Activated T-cell treated with anti-CD3 and anti-CD28 coated beads for 48 hours (primary cell): Measurements from ENCODE around the gene CES3.

ENCODE experiments used
- DNase-seq: peaks from one replicate; pipeline ENCODE4 v3.0.0-alpha.2; 2020; ENCODE audit warnings: low read depth

Gene CES3, protein sequence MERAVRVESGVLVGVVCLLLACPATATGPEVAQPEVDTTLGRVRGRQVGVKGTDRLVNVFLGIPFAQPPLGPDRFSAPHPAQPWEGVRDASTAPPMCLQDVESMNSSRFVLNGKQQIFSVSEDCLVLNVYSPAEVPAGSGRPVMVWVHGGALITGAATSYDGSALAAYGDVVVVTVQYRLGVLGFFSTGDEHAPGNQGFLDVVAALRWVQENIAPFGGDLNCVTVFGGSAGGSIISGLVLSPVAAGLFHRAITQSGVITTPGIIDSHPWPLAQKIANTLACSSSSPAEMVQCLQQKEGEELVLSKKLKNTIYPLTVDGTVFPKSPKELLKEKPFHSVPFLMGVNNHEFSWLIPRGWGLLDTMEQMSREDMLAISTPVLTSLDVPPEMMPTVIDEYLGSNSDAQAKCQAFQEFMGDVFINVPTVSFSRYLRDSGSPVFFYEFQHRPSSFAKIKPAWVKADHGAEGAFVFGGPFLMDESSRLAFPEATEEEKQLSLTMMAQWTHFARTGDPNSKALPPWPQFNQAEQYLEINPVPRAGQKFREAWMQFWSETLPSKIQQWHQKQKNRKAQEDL

DNA sequence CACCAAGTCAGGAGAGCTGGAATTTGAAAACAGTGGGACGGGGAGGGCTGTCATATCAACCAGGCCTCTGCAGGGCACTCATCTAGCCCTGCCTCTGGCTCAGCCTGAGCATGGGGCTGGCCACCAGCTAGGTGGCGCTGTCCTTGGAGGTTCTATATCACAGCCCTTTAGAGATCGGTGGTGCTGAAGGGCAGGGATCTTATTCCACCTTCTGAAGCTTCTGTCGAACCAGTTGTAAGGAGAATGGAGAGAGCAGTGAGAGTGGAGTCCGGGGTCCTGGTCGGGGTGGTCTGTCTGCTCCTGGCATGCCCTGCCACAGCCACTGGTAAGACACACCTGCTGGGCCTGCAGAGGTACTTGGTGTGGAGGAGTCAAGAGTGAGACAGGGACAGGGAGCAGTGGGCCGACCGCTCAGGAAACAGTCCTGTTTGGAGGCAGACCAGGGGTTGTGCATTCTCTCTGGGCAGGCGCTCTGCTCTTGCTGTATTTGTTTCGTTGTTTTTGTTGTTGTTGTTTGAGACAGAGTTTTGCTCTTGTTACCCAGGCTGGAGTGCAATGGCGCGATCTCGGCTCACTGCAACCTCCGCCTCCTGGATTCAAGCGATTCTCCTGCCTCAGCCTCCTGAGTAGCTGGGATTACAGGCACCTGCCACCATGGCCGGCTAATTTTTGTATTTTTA lies at the start of gene CES3:
TSS of gene CES3 (plus strand) at position 202 of the 680 bp plus-strand sequence. CDS start at position 244, 42 bp downstream.
- DNase-seq = peak; percentile 71

DNA sequence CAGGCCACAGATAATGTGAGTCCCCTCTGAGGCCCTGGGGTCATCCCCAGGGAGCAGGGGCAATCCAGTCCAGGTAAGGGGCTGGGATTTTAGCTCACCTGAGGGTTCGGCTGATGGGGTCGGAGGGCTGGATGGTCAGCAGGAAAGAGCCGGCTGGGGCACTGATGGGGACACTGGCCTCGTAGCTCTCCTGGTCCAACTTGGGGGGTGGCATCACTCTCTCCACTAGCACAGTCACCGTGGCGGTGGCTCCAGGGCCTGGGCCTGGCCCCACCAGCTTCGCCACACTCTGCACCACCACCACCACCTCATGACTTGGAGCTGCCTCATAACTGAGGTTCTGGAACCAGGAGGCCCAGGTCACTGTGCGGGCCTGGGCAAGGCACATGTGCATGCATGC lies 49.3 kb upstream of the CES3 start:
- no peak for DNase-seq

DNA sequence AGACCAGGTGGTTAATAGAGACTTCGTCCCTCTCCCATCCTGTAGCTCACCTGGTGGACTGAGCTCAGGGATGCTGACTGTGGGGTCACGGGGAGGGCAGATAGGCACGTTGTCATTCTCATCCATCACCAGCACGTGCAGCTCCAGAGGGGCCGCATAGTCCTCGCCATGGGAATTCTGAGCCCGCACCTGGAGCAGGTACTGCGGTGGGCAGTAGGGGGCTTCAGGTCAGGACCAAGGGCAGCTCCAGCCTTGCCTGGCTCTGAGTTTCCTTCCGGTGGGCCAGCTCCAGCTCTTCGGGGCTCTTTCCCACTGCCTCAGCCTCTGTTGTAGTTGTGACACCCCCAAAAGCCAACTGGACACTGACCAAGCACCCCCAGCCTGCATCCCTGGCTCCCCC lies 48.0 kb upstream of the CES3 start:
- DNase-seq = no peak

DNA sequence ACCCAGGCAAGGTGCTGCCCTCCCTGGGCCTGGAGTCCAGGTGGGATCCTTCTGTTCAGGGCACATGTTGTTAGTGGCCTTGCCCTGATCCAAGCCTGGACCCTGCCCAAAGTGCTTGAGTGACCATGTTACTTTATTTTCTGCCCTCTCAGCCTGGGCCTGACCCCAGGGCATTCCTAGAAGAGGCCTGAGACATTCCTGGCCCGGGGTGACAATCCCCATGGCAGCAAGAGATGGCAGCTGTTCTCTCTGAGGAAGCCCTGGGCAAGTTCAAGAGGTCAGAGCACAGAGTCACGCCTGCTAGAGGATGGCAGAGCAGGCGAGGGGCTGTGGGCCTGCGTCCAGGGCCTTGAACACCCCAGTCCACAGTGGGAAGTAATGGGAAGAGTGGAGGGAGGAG lies 47.4 kb upstream of the CES3 start:
- no peak for DNase-seq

DNA sequence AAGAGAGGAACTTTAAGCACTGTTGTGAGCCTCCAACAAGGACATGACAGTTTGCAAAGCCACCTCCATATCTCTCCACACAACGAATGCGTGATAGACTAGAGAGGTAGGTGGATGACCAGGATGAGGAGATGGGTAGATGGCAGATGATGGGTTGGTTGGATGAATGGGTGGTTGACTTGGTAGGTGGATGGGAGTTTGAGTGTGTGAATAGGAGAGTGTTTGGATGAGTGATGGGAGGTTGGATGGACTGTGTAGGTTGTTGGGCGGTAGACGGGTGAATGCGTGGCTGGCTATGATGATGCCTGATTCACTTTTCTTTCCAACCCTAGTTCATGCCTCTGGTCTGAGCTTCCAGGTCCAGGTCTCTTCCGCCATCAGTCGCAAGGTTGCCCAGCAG lies 46.5 kb upstream of the CES3 start:
- DNase-seq = no peak

DNA sequence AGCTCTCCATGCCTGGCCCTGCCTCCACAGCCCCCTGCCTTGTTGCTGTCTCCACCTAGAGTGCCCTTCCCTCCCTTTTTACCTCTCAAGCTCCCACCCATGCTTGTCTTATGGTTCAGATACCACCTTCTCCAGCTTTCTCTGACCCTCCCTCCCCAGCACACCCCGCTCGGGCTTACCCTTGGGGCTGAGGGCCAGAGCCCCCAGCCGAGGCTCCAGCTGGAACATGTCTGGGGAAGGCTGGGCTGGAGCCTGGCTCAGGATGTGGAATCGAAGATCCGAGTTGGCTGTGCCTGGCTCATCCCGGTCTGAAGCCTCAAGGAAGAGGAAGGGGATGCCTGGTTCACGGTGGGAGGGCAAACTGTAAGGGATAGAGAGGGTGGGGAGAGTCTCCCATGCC lies 46.0 kb upstream of the CES3 start:
- no peak for DNase-seq

DNA sequence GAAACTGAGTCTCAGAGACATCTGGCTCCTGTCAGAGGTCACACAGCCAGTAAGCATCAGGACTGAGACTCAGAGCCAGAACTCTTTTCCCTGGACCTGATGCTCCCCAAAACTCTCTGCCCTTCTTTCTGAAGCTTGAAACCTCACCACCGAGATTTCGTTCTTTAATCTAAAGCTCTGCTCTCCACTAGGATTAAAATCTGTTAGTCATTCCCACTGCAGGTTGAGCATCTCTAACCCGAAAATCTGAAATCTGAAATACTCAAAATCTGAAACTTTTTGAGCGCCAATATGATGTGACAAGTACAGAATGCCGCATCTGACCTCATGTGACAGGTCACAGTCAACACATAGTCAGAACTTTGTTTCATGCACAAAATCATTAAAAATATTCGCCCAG lies 44.5 kb upstream of the CES3 start:
- DNase-seq = no peak

DNA sequence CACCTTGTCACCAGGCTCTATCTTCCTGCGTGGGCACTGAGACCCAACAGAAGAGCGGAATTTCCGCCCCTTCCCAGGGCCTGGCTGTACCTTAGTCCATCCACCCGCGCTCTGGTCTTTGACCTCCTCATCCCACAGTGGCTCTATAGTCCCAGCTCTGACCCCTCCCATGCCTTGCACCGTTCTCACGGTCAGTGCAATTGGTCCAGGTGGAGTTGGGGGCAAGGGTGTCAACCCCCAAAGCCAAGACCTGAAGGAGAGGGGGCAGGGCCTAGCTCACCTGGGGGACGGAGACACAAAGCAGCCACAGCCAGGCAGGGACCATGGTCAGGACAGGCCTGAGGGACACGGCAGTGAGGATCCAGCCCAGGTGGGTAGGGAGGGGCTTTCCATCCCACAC lies 43.3 kb upstream of the CES3 start:
- DNase-seq = no peak

DNA sequence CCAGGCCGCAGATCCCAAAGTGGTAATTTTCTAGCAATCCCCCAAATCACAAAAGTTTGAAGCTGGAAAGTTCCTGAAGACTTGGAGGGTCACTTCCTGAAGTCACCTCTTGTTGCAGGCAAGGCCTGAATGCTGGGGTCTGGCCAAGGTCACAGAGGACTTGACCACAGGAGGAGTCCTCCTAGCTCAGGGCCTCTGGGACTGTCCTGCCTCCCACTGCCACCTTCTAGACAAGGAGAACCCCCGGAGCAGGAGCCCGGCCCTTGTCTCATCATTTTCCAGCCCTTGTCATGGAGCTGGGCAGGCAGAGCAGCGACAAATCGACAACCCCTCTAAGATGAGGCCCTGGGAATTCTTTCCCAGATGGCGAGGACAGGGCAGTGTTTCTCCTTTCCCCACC lies 42.7 kb upstream of the CES3 start:
- no peak for DNase-seq

DNA sequence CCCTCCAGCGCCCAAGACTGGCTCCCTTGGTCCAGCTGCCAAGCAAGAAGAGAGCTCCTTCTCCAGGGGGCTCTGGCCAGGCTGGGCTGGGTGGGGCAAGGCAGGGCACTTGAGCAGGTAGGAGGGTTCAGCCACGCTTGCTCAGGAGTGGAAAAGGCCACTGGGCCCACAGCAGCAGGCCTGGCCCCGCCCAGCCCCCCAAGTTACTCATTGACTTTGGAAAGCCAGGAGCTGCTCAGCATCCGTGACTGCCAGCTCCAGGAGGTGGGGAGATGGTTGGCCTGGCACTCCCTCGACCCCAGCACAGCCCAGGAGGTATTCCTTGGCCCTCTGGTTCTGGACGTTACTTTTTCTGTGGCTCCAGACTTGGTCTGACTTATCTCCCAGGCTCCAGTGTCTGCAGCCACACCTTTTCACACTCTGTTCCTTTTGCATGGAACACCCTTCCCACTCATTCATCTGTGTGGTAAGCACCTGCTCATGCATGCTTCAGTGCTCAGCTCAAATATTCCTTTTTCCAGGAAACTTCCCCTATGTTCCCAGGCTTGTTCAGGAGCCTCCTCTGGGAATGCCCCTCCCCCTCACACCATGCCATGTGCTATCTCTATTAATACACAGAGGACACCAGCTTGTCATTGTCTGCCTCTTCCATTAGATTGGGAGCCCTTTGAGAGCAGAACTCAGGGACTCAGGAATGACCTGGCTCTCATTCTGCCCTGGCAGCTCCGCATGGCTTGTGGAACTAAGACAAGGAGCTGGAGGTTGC lies 42.1 kb upstream of the CES3 start, which contains the start of gene CDH16:
TSS of gene CDH16 (minus strand) at position 83 of the 766 bp plus-strand sequence. CDS start 820 bp downstream, outside the sequence.
- no peak for DNase-seq

DNA sequence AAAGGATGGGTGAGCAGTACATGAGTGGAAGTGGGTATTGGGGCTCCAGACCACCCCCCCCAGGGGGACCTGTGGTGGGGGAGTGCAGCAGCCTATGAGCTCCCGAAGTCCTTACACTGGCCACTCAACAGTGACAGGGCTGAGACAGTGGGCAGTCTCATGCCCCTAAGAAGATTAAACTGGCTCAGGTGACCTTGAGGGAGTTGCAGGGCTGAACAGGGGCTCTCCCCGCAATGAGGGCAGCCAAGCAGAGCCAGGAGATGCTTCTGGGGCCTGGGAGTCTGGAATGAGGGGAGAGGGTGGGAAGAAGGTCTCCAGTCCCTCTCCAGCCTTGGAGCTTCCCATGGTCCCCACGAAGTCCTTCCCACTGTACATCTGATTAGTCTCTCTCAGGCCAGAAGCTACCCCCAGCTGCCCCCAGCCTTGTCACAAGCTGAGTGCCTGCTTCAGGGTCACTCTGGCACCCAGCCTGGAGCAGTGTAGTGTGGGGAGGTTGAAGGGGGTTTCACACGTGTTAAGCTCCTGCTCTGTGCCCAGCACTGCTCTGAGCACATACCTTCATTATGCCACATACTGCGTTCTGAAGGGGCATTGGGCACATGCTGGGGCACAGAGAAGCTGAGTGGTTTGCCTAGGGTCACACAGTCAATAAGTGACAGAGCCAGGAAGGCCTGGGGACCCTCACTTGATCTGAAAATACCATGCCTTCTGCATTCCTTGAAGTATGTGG lies 41.3 kb upstream of the CES3 start:
- no peak for DNase-seq

DNA sequence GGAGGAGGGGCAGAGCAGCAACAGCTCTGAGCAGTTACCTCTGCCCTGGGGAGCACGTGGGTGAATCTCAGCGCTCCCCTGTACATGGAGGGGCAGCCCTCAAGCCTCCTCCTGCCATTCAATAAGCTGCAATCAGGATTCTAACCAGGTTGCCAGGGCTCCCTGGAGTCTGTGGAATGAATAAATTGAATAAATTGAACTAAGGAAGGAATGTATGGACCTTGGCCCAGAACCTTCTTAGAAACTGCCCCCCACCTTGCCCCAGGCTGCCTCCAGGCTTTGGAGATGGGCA lies 40.8 kb upstream of the CES3 start:
- DNase-seq = no peak

DNA sequence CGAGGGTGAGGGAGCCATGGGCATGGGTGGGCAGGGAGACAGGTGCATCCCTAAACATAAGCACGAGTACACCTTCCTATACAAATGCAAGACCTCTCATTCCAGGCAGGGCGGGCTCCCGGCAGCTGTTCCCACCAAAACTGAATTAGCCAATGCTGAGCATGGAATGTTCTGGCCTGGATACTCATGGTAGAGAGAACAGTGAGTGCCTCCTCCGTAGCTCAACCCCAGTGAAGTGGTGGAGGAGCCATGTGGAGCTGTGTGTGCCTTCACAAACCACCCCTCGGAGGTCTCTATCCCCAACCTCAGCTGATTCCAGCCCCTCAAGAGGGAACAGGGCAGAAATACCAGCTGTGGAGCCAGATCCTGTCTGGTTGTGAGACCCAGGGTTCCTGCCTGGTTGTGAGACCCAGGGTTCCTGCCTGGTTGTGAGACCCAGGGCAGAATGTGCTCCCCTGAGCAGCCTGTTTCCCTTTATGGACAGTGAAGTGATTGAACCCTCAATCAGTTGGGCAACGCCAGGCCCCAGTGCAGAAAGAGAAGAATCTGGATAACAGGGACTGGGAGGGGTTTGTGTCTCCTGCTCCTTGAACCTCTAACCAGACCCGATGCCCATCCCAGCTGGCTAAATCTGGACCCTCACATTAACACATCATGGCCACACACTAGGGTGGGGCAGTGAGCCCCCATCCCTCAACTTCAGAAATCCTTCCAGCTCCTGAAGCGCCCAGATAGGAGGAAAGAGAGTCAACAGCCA lies 40.0 kb upstream of the CES3 start:
- DNase-seq = no peak

DNA sequence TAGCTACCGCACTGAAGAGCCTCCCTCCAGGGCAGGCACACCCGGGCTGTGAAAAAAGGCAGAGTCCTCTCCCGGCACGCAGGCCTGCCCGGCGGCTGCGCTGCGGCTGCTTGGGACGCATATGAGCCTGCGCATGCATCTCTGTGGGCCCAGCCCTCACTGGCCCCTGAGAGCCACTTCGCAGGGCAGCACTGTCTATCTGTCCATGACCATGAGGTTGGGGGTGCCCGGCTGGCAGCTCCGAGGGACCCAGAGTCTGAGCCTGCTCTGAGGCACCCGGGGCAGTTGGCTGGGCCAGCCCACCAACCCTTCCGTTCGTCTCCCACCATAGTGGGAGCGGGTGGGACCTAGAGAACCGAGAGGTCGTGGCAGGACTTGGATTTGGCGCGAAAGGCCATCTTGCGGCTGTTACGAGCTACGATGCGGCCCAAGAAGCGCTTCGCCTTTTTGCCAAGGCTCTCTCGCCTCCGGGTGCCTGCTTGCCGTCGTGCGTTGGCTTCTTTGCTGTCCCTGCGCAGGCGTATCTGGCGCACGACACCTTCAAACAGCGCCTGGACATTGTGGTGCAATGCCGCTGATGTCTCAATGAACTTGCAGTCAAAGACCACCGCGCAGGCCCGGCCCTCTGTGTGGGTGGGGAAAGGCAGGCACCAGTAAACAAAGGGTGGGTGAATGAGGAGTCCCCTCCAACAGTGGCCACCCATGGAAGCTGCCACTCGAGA lies 39.2 kb upstream of the CES3 start:
- DNase-seq = no peak

DNA sequence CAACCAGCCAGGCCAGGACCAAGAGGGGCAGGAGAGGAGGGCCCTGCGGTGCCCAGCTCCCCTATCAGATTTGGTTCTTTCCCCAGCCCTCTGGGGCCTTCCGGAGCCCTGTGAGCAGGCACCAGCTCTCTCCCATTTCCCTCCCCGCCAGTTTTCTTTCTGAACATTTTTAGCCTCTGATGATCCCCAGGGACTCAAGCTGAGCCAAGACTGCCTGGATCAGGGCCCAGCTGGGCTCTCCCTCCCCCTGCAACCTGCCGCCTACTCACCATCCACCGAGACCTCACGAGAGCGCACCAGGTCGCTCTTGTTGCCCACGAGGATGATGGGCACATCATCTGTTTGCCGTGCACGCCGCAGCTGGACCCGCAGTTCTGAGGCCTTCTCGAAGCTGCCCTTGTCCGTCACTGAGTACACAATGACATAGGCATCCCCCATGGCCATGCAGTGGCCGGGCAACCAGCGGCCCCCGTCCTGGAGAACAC lies 37.8 kb upstream of the CES3 start:
- DNase-seq = no peak

DNA sequence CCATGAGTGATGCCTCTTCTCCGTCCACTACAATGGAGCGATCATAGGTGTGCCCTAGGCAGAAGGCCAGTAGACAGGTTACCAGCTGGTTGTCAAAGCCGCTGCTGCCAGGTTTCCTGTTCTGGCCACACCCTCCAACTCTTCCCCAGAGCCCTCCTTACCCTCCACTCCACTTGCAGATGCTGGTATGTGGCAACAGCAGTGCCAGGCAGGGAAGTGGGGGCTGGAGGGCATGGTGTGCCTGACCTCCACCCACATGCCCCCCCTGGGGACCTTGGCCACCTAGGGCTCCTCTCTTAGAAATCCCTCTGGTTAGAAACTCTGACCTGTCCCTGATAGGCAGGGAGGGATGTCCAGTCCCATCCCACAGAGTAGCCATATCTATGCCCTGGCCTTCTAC lies 37.2 kb upstream of the CES3 start:
- no peak for DNase-seq

DNA sequence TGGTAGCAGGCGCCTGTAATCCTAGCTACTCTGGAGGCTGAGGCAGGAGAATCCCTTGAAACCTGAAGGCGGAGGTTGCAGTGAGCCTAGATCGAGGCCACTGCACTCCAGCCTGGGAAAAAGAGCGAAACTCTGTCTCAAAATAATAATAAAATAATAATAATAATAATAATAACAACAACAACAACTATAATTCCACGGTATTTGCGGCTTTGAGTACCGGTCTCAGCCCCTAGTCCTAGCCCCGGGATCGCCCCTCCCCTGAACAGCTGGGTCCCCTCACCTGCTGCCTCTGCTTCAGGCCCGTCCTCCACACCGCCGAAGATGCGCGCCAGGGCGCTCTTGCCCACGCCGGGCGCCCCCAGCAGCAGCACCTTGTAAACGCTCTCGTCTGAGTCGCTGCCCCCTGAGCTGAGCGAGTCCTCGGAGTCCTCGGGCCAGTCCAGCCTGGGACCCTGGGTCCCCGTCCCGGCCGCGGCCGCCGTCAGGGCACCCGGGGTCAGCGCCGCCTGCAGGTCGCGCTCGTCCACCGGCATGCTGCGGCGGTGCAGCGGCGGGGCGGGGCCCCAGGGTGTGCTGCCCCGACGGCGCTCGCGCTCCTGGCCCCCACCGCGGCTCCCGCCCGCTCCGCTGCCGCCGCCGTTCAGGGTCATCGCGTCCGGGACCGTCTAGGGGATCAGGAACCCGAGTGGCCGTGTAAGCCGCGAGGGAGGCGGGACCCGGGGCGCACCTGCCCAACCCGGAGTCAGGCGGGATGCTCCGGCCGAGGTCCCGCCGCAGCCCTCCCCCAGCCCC lies 36.3 kb upstream of the CES3 start:
- DNase-seq = peak; percentile 48

DNA sequence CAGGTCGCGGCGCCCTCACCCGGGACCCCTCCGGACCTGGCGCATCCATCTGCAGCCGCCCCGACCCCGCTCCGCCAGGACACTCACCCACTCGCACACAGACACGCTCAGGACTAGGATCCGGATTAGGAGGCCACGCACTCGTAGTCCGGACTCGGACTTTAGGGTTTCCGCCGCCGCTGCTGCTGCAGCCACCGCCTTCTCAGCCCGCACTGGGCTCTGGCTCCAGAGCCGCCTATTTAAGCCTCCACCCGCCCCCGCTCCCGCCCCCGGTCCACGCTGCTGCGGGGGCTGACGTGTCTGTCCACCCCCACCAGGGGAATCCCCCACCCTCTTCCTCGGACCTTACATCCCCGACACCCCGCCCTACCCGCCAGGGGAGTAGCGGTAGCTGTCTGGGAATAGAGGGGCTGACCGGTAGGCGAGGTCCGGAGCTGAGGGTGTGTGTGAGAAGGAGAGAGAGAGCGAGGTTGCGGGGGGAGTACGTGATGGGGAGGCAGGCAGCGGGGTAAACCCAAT lies 35.7 kb upstream of the CES3 start, which contains the start of gene RRAD:
TSS of gene RRAD (minus strand) at position 214 of the 519 bp plus-strand sequence. CDS start 356 bp downstream, outside the sequence.
- DNase-seq = no peak
